COLO829 (cell line): ENCODE measurements around the gene NKX1-2.

Source experiments
- DNase-seq: peaks from one replicate; pipeline ENCODE4 v3.0.0; 2012; ENCODE audit warnings: low spot score

Gene NKX1-2

DNA sequence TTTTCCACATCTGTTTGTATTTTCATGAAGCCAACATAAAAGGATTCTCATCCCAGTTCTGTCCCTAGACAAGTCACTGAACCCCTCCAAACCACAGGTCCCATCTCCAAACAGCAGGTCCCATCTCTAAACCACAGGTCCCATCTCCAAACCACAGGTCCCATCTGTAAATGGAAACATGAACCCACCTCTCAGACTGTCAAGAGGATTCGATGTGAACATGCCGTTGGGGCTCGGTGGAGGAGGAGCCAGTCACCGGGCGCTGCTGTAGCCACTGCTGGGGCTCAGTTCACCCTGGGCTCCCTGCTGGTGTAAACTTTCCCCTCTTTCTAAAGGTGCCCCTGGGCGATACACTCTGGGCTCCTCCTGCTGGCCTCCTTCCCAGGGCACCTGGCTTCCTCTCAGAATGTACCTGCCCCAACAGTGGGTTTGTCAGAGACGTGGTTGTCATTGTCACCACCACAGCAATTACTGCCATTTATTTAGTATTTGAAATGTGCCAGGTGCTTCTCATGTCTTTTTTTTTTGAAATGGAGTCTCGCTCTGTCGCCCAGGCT, 24.8 kb upstream of the NKX1-2 start:
- no peak for DNase-seq

DNA sequence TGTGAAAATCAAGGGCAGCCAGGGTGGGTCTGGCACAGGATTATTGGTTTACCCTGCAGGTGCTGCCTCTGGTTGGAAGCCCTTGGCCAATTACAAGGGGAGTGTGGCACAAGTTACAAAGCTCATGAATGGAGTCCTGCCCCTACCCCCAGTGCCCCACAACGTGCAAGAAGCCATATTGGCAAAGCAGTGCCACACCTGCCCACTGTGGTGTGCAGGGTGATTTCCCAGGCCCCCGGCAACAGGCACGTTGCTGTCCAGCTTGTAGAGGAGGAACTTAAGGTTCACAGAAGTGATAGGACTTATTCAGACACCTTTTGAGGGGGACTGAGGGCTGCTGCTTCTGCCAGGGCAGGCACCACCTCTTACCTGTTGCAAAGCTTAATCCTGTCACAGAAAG, 23.2 kb upstream of the NKX1-2 start:
- DNase-seq = no peak

- no peak for DNase-seq
These were observed 22.2 kb upstream of the NKX1-2 start for GRCh38 chr10:124472071-124472470.

- no peak for DNase-seq
These were observed 21.0 kb upstream of the NKX1-2 start for GRCh38 chr10:124470544-124471434.

- no peak for DNase-seq
These were observed 20.2 kb upstream of the NKX1-2 start for GRCh38 chr10:124469956-124470484.

DNA sequence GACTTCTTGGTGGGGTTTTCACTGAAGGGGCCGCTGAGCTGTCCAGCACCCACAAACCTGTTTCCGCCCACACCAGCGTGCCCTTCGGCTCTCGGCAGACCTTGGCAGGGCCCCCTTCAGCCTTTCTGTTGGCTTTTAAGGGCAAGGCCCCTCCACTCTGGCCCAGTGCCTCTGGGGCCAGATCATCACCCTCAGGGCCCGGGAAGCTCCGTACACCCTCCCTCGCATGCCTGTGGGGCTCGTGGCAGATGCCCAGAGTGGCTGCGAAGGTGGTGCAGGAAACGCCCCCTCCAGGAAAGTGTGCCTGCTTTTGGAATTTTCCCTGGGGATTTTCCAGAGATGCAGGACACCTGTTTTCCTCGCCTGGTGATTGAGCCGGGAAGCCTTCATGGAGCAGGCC, 18.8 kb upstream of the NKX1-2 start:
- no peak for DNase-seq

DNA sequence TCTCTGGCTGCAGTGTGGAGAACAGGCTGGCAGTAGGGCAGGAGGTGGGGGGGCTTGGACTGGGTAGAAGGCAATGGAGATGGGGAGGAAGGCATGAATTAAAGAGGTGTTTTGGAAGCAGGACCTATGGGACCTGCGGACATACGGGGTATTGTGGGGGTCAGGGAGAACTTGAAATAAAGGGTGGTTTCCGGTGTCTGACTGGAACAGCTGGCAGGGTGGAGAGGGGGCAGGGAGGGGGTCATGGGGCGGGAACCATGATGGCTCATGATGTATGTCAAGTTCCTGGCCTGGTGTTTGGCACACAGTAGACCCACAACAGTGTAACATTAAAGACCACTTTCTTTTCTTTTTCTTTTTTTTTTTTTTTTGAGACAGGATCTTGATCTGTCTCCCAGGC, 17.3 kb upstream of the NKX1-2 start:
- DNase-seq = no peak

GRCh38 chr10:124465777-124466488, 16.1 kb upstream of the NKX1-2 start:
- DNase-seq = no peak

- no peak for DNase-seq
These were observed 15.4 kb upstream of the NKX1-2 start for GRCh38 chr10:124465003-124465776.

- DNase-seq = no peak
These were observed 14.5 kb upstream of the NKX1-2 start for GRCh38 chr10:124464028-124464965.

DNA sequence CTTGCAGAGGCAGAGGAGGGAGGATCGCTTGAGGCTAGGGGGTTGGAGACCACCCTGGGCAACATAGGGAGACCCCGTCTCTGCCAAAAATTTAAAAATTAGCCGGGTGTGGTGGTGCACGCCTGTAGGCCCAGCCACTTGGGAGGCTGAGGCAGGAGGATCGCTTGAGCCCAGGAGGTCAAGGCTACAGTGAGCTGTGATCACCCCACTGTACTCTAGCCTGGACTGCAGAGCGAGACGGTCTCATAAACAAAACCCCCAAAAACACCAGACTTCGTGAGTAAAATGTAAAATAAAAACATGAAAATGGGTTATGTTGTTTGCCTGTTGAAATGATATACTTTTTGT, 12.5 kb upstream of the NKX1-2 start:
- DNase-seq = no peak

GRCh38 chr10:124461642-124462347, 12.0 kb upstream of the NKX1-2 start, which contains the start of gene LHPP:
LHPP (plus strand) TSS chr10:124461823; CDS start chr10:124461863, 40 bp downstream.
- peak; percentile 42 for DNase-seq

DNA sequence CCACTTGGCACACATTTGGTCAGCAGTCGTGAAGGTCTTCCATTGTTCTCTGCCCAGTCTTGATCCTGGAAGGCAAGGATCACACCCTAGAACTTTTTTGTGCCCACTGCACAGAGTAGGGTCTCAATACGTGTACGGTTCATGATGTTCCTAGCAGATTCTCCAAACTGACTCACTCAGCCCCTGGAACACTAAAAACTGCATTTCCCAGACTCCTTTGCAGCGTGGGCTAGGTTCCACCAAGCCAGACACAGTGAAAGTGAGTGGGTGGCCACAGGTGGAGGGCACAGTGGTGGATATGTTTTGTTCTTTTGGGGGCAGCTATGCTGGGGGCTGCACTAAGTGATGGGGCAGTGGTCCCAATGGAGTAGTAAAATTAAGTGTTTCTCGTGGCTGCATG, 10.3 kb upstream of the NKX1-2 start:
- DNase-seq = no peak

DNA sequence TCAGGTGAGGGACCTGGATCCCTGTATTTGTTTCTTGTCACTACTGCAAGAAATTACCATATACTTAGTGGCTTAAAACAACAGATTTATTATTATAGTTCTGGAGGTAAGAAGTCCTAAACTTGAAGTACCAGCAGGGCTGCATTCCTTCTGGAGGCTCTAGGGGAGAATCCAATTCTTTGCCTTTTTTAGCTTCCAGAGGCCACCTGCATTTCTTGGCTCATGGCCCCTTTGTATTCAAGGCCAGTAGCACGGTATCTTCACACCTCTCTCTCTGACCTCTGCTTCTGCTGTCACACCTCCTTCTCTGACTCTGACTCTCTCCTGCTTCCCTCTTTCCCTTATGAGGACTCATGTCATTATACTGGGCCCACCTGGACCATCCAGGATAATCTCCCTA, 9.6 kb upstream of the NKX1-2 start:
- DNase-seq = no peak

DNA sequence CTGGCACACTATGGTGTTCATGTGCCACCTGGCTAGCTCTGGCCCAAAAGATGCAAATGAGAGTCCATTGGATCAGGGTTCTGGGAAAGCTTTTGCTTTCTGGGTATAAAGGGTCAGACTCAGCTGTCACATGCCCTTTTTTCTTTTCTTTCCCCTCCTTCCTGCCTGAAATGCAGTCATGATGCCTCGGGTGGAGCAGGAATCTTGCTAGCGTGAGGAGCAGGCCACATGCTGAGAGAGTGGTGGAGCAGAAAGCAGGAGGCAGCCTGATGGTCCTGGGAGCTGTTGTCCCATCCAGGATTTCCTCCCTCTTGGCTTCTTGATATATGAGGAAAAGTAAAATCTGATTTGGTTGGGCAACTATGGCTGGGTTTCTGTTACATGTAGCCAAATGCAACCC, 9.1 kb upstream of the NKX1-2 start:
- DNase-seq = no peak

DNA sequence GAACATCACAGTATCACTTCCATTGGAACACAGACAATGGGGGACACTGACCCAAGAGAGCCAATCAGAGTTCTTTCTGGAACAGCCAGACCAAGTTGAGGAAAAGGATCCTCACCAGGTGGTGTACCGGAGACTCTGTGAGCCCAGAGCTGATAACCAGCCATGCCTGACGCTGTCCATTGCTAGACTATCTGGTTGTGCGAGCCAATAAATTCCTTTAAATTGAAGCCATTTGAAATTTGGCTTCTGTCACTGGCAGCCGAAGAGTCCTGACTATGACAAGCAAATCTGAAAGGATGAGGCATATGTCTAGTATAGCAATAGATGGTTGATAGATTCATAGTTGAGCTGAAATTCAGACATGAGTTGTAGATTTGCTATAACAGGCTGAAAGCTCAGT, 8.6 kb upstream of the NKX1-2 start:
- DNase-seq = no peak

- no peak for DNase-seq
These were observed 5.6 kb upstream of the NKX1-2 start for GRCh38 chr10:124455441-124455840.

DNA sequence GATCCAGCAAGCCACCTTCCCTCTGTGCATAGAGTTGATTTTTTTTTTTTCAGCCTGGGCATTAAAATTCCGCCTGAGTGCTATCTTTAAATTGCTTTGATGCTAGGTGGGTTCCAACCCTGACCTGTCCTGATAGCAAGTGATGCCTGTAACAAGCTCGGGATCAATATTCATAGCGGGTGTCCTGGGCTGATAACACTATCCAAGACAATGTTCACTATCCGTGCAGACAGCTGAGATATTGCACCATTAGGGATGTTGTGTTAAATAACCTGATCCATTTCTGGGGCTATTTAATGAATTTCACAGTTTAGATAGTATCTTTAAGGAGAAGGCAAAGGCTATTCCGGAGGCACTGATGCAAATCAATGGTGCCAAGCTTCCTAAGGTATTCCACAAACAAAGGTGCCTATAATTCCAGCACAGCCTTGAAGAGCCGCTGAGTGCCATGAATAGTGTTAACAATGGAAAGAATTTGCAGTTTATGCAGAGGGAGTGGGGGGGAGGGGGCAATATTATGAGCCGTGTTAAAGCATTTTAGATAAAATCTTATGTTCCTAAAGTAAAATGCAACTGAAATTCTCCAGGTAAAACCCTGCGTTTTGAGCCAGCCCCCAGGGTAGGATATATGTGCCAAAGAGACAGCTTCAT, 4.2 kb upstream of the NKX1-2 start:
- DNase-seq = no peak

- no peak for DNase-seq
These were observed 1.4 kb upstream of the NKX1-2 start for GRCh38 chr10:124451276-124451675.

- DNase-seq = no peak
These were observed 885 bp upstream of the NKX1-2 start for GRCh38 chr10:124450783-124451057.
